Gastroesophageal sphincter (tissue), 3 donors: ENCODE data around the gene DLK1.

Experiments used
- EP300 ChIP-seq: sonication (generic); formaldehyde crosslinking; IDR thresholded peaks from one replicate; pipeline ENCODE4 v1.6.1; 2017; ENCODE audit warnings: antibody characterized with exemption, mild to moderate bottlenecking
- POLR2A ChIP-seq, 2 donors: fragments of 450-650 bp; IDR thresholded peaks; one replicate each; pipeline ENCODE4 v1.6.1; 2017; ENCODE audit warnings: antibody characterized with exemption in 2 of 2, mild to moderate bottlenecking in 2 of 2, moderate library complexity in 1 of 2
- POLR2AphosphoS5 ChIP-seq: sonication (generic); formaldehyde crosslinking; IDR thresholded peaks from one replicate; pipeline ENCODE4 v1.6.1; 2017; ENCODE audit warnings: antibody characterized with exemption
- TF ChIP-seq, protein P1 (sequence below), 4 experiments: fragments of 200-600 bp in 2 of 4; fragments of 450-650 bp in 2 of 4; sonication (generic) in 1 of 4; IDR thresholded peaks; one replicate each; pipeline ENCODE4 v1.5.1; 2017 to 2019; ENCODE audit warnings: antibody characterized with exemption in 4 of 4, mild to moderate bottlenecking in 2 of 4, moderate library complexity in 2 of 4

- TF ChIP-seq POLR2A (IDR thresholded peaks at IDR 0.05) (no peak), EP300 (no peak), POLR2AphosphoS5 (no peak)
- TF ChIP-seq, protein P1, sequence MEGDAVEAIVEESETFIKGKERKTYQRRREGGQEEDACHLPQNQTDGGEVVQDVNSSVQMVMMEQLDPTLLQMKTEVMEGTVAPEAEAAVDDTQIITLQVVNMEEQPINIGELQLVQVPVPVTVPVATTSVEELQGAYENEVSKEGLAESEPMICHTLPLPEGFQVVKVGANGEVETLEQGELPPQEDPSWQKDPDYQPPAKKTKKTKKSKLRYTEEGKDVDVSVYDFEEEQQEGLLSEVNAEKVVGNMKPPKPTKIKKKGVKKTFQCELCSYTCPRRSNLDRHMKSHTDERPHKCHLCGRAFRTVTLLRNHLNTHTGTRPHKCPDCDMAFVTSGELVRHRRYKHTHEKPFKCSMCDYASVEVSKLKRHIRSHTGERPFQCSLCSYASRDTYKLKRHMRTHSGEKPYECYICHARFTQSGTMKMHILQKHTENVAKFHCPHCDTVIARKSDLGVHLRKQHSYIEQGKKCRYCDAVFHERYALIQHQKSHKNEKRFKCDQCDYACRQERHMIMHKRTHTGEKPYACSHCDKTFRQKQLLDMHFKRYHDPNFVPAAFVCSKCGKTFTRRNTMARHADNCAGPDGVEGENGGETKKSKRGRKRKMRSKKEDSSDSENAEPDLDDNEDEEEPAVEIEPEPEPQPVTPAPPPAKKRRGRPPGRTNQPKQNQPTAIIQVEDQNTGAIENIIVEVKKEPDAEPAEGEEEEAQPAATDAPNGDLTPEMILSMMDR (IDR thresholded peaks at IDR 0.05) = no peak
These were observed 28.6 kb upstream of the DLK1 start for GRCh38 chr14:100698066-100698465.
